ENCODE measurements around the gene GEMIN7. TPM values are rescaled to one million over a fixed set of nuclear protein-coding genes. Genes with fewer than 3 reads are reported as not detected.
A peak's percentile ranks its signal among the peaks of the same experiment; 100 is the strongest.

GEMIN7 gene
- total and polyA plus RNA-seq, 2 of the 13 experiments (the other 11 are each of a cell fraction or from before 2014, with no cell fraction given) = 24.1 to 30.6 TPM

GRCh38 chr19:45059258-45059965 is 19.6 kb upstream of the GEMIN7 start (continued):
- peak; percentile 95 for TF ChIP-seq CTCF (CRISPR knock-in tag; IDR thresholded peaks at IDR 0.05)
- no peak for TF ChIP-seq NCOA1 (CRISPR knock-in tag; IDR thresholded peaks at IDR 0.05)
- TF ChIP-seq, protein P1, sequence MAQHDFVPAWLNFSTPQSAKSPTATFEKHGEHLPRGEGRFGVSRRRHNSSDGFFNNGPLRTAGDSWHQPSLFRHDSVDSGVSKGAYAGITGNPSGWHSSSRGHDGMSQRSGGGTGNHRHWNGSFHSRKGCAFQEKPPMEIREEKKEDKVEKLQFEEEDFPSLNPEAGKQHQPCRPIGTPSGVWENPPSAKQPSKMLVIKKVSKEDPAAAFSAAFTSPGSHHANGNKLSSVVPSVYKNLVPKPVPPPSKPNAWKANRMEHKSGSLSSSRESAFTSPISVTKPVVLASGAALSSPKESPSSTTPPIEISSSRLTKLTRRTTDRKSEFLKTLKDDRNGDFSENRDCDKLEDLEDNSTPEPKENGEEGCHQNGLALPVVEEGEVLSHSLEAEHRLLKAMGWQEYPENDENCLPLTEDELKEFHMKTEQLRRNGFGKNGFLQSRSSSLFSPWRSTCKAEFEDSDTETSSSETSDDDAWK (CRISPR knock-in tag; IDR thresholded peaks at IDR 0.05) = no peak
- TF ChIP-seq ZIK1 (CRISPR knock-in tag; IDR thresholded peaks at IDR 0.05; ENCODE audit: borderline replicate concordance, low read depth) = no peak
- TF ChIP-seq ZNF256 (CRISPR knock-in tag; conservative IDR thresholded peaks at IDR 0.05) = no peak
- TF ChIP-seq, protein P2, sequence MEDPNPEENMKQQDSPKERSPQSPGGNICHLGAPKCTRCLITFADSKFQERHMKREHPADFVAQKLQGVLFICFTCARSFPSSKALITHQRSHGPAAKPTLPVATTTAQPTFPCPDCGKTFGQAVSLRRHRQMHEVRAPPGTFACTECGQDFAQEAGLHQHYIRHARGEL (CRISPR knock-in tag; IDR thresholded peaks at IDR 0.05) = no peak
- TF ChIP-seq MLXIP (CRISPR knock-in tag; IDR thresholded peaks at IDR 0.05; ENCODE audit: borderline replicate concordance) = no peak
- TF ChIP-seq, protein P3, sequence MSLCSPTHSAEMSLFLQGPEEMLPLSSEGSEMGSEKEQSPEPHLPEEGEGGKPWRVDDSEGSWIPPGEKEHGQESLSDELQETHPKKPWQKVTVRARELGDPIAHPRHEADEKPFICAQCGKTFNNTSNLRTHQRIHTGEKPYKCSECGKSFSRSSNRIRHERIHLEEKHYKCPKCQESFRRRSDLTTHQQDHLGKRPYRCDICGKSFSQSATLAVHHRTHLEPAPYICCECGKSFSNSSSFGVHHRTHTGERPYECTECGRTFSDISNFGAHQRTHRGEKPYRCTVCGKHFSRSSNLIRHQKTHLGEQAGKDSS (CRISPR knock-in tag; IDR thresholded peaks at IDR 0.05; ENCODE audit: borderline replicate concordance, low read depth) = 0 out of 2 replicates have a peak, but pooled peaks have one; percentile 38
- TF ChIP-seq, protein P4, sequence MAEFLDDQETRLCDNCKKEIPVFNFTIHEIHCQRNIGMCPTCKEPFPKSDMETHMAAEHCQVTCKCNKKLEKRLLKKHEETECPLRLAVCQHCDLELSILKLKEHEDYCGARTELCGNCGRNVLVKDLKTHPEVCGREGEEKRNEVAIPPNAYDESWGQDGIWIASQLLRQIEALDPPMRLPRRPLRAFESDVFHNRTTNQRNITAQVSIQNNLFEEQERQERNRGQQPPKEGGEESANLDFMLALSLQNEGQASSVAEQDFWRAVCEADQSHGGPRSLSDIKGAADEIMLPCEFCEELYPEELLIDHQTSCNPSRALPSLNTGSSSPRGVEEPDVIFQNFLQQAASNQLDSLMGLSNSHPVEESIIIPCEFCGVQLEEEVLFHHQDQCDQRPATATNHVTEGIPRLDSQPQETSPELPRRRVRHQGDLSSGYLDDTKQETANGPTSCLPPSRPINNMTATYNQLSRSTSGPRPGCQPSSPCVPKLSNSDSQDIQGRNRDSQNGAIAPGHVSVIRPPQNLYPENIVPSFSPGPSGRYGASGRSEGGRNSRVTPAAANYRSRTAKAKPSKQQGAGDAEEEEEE (CRISPR knock-in tag; IDR thresholded peaks at IDR 0.05; ENCODE audit: borderline replicate concordance) = no peak
- no peak for TF ChIP-seq ZNF468 (CRISPR knock-in tag; IDR thresholded peaks at IDR 0.05)
- TF ChIP-seq POLR2A (IDR thresholded peaks at IDR 0.05; ENCODE audit: insufficient read depth in 1 of 2, low read depth in 2 of 2, low read length in 2 of 2) = no peak
- no peak for TF ChIP-seq ZNF260 (CRISPR knock-in tag; IDR thresholded peaks at IDR 0.05; ENCODE audit: borderline replicate concordance, low read depth)
- 0 out of 2 replicates have a peak, but pooled peaks have one; percentile 21 for TF ChIP-seq ZNF263 (CRISPR knock-in tag; IDR thresholded peaks at IDR 0.05)
- no peak for TF ChIP-seq TP53 (CRISPR knock-in tag; conservative IDR thresholded peaks at IDR 0.05)
- TF ChIP-seq SMARCC2 (IDR thresholded peaks at IDR 0.05) = no peak
- no peak for TF ChIP-seq ZNF432 (CRISPR knock-in tag; IDR thresholded peaks at IDR 0.05; ENCODE audit: borderline replicate concordance)
- no peak for TF ChIP-seq ZSCAN29 (CRISPR knock-in tag; conservative IDR thresholded peaks at IDR 0.05)
- TF ChIP-seq, protein P5, sequence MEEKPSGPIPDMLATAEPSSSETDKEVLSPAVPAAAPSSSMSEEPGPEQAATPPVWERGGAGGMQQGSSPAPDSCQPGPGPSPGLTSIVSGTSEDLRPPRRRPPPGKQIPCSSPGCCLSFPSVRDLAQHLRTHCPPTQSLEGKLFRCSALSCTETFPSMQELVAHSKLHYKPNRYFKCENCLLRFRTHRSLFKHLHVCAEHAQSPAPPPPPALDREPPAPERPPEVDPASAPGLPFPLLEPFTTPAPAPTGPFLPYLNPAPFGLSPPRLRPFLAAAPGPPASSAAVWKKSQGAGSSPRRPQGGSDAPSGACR (CRISPR knock-in tag; IDR thresholded peaks at IDR 0.05) = no peak
